Endodermal cell (in vitro differentiated cells): ENCODE data around the gene SDK2. TPM values are rescaled to one million over a fixed set of nuclear protein-coding genes. Genes with fewer than 3 reads are reported as not detected.

Experiments used
- DNase-seq: peaks from one replicate; pipeline ENCODE4 v3.0.0-alpha.2; 2017
- H3K27ac ChIP-seq: 2 replicates; pipeline ENCODE4 v1.5.1; 2013; ENCODE audit warnings: mild to moderate bottlenecking, low read depth, low read length, moderate library complexity
- H3K27me3 ChIP-seq: 2 replicates; pipeline ENCODE4 v1.6.1; 2013; ENCODE audit warnings: mild to moderate bottlenecking, low read length, moderate library complexity; ENCODE audit not compliant: insufficient read depth, control insufficient read depth, poor library complexity, severe bottlenecking
- H3K36me3 ChIP-seq: 2 replicates; pipeline ENCODE4 v1.7.0; 2013; ENCODE audit warnings: mild to moderate bottlenecking, low read length, moderate library complexity; ENCODE audit not compliant: control insufficient read depth, insufficient read depth
- H3K4me1 ChIP-seq: one replicate; pipeline ENCODE4 v1.7.0; 2013; ENCODE audit warnings: low read length; ENCODE audit not compliant: control insufficient read depth, insufficient read depth
- H3K4me3 ChIP-seq: 2 replicates; pipeline ENCODE4 v1.5.1; 2013; ENCODE audit warnings: mild to moderate bottlenecking, low read length, moderate library complexity
- H3K9ac ChIP-seq: 2 replicates; pipeline ENCODE4 v1.6.1; 2013; ENCODE audit warnings: mild to moderate bottlenecking, low read length, moderate library complexity; ENCODE audit not compliant: poor library complexity, severe bottlenecking; ENCODE audit errors: extremely low read depth
- H3K9me3 ChIP-seq: 2 replicates; pipeline ENCODE4 v1.6.1; 2013; ENCODE audit warnings: mild to moderate bottlenecking, low read length, moderate library complexity; ENCODE audit not compliant: control insufficient read depth
- H3K27ac Mint-ChIP-seq: 2 replicates; pipeline ENCODE4 v1.8.0; 2020; ENCODE audit warnings: mixed read lengths
- H3K27me3 Mint-ChIP-seq: 2 replicates; pipeline ENCODE4 v1.8.0; 2021; ENCODE audit warnings: mild to moderate bottlenecking, mixed read lengths; ENCODE audit not compliant: insufficient read depth
- H3K36me3 Mint-ChIP-seq: 2 replicates; pipeline ENCODE4 v1.8.0; 2020; ENCODE audit warnings: low read depth, mixed read lengths
- H3K4me1 Mint-ChIP-seq: 2 replicates; pipeline ENCODE4 v1.8.0; 2020; ENCODE audit warnings: mixed read lengths
- H3K4me3 Mint-ChIP-seq: 2 replicates; pipeline ENCODE4 v1.8.0; 2020; ENCODE audit warnings: mild to moderate bottlenecking, moderate library complexity, mixed read lengths
- H3K9me3 Mint-ChIP-seq: 2 replicates; pipeline ENCODE4 v1.8.0; 2020; ENCODE audit warnings: mild to moderate bottlenecking, mixed read lengths
- WGBS, 2 experiments: methylation state at CpG; one replicate each; pipeline versions ENCODE4 v1.1.5 to v1.1.7; 2013; ENCODE audit warnings: missing lambda C conversion rate in 2 of 2, mixed read lengths in 1 of 2; ENCODE audit not compliant: insufficient coverage in 1 of 2, insufficient read length in 1 of 2; 5-methylcytosine and 5-hydroxymethylcytosine counted together
- total RNA-seq, 2 donors: library from RNA; stranded (reverse); fragmentation: NEBNext Ultra II Directional in 1 of 2; extraction: Animal tissue kit (Norgen Biotek cat#: 25700) in 1 of 2; gene quantifications; 2 replicates in 1 of 2; 3 replicates in 1 of 2; pipeline ENCODE4 v1.2.1, GENCODE V29; 2021
- TF ChIP-seq, protein P1 (sequence below): fragments of 200-600 bp; sonication (generic); conservative IDR thresholded peaks from 2 replicates; pipeline ENCODE4 v1.5.0; 2021; ENCODE audit warnings: antibody characterized with exemption, mild to moderate bottlenecking

SDK2 gene
- total RNA-seq, 2 donors from 2014 or later, result 5.9 to 7.0 TPM

DNA sequence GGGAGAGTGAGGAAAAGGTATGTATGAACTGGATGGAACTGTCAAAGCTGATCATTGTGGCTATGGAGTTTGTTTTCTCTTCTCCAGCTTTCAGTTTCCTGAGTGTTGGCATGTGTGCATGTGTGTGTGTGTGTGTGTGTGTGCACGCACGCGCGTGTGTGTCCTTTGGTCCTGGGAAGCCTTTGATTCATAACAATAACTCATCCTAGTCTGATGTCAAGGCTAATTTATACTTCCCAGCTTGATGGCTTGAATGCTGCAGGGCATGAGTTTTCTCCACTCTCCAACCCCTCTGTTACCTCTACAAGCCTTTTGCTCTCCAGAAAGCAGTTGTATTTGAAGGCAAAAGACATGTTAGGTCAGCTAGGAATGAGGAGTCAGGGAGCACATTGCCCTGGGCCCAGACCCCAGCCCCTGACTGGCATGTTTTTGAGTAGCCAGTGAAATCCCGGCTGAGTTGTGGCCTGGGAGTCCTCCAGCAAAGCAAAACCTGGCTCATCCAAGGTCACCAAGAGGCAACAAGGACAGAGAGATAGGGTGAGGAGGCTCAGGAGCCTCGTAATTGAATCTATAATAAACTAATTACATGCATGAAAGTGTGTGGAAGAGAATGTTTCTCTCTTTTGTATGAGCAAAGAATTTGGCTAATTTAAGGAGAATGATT lies 323.5 kb downstream of the SDK2 start:
- peak overlapping the region; percentile 68 for H3K27ac ChIP-seq
- no peak for DNase-seq

DNA sequence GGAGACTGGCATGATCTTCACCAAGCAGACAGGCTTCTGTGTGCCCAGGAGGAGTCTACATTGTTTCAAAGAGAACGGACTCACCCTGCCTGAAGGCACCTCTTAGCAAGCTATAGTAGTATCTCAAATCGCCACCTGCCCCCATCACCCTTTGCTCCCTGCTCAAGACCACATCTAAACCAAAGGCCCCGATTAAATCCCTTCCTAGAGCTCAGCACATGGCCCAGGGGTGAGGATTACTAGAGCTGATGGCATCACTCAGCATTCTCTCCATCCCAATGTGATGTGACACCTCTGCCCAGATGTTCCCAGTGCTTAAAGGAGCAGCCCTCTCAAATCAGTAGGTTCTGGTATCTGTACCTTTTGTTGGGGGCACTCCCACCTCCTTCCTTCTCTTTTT lies 324.5 kb downstream of the SDK2 start:
- H3K9ac ChIP-seq, result no peak overlapping the region
- no peaks in the 10 kb centered on the region for H3K9me3 ChIP-seq
- H3K4me1 Mint-ChIP-seq, result peaks cover 47% of the 10 kb centered on the region
- 87 to 96% methylated on average over 3 of the region's 3 CpGs for WGBS, 2 experiments
- DNase-seq, result peak; percentile 38
- no peaks in the 10 kb centered on the region for H3K36me3 ChIP-seq
- H3K9me3 Mint-ChIP-seq, result no peaks in the 10 kb centered on the region
- no peak overlapping the region for H3K27ac ChIP-seq
- H3K4me3 Mint-ChIP-seq, result no peak overlapping the region
- H3K4me1 ChIP-seq, result peaks cover 20% of the 10 kb centered on the region
- no peak overlapping the region for H3K27ac Mint-ChIP-seq
- H3K4me3 ChIP-seq, result no peak overlapping the region
- H3K27me3 Mint-ChIP-seq, result peaks cover 2% of the 10 kb centered on the region
- H3K27me3 ChIP-seq, result no peaks in the 10 kb centered on the region
- TF ChIP-seq, protein P1, sequence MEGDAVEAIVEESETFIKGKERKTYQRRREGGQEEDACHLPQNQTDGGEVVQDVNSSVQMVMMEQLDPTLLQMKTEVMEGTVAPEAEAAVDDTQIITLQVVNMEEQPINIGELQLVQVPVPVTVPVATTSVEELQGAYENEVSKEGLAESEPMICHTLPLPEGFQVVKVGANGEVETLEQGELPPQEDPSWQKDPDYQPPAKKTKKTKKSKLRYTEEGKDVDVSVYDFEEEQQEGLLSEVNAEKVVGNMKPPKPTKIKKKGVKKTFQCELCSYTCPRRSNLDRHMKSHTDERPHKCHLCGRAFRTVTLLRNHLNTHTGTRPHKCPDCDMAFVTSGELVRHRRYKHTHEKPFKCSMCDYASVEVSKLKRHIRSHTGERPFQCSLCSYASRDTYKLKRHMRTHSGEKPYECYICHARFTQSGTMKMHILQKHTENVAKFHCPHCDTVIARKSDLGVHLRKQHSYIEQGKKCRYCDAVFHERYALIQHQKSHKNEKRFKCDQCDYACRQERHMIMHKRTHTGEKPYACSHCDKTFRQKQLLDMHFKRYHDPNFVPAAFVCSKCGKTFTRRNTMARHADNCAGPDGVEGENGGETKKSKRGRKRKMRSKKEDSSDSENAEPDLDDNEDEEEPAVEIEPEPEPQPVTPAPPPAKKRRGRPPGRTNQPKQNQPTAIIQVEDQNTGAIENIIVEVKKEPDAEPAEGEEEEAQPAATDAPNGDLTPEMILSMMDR, result no peak
- no peaks in the 10 kb centered on the region for H3K36me3 Mint-ChIP-seq

More for the DNA sequence above, 323.5 kb downstream of the SDK2 start:
- Mint-ChIP-seq H3K4me1 (peaks cover 52% of the 10 kb centered on the region), H3K36me3 (no peaks in the 10 kb centered on the region), H3K27ac (no peak overlapping the region), H3K4me3 (no peak overlapping the region), H3K27me3 (no peaks in the 10 kb centered on the region), H3K9me3 (no peaks in the 10 kb centered on the region)
- no peaks in the 10 kb centered on the region for H3K27me3 ChIP-seq
- TF ChIP-seq, protein P1, result no peak
- no peak overlapping the region for H3K4me3 ChIP-seq
- no peaks in the 10 kb centered on the region for H3K36me3 ChIP-seq
- no peak overlapping the region for H3K9ac ChIP-seq
- no peaks in the 10 kb centered on the region for H3K9me3 ChIP-seq
- WGBS, 2 experiments, result 90 to 95% methylated on average over 2 to 3 of the region's 6 CpGs
- H3K4me1 ChIP-seq, result peaks cover 20% of the 10 kb centered on the region

DNA sequence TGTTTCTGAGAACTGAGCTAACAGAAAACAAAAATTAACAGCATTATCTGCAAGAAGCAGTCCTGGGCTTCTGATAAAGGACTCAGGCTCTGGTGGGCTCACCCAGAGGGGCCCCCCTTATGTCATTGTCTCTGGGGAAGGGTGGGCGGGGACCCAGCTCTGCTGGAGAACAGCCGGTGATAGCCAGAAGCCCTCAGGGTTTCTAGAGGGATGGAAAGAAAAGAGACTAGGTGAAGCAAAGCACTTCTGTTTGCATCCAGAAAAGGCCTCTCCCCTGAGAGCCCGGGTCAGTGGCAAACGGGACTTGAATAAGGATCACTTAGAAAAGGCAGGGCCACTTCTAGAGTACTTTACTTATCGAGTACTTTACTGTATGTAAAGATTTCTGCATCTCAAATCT lies 325.4 kb downstream of the SDK2 start:
- Mint-ChIP-seq H3K27me3 (peaks cover 8% of the 10 kb centered on the region), H3K9me3 (no peaks in the 10 kb centered on the region), H3K4me3 (no peak overlapping the region), H3K27ac (no peak overlapping the region), H3K4me1 (peaks cover 40% of the 10 kb centered on the region), H3K36me3 (no peaks in the 10 kb centered on the region)
- H3K9me3 ChIP-seq, result no peaks in the 10 kb centered on the region
- no peaks in the 10 kb centered on the region for H3K36me3 ChIP-seq
- H3K4me3 ChIP-seq, result no peak overlapping the region
- 45 to 68% methylated on average over 3 to 5 of the region's 5 CpGs for WGBS, 2 experiments
- no peak overlapping the region for H3K27ac ChIP-seq
- peaks cover 16% of the 10 kb centered on the region for H3K4me1 ChIP-seq
- no peaks in the 10 kb centered on the region for H3K27me3 ChIP-seq
- no peak overlapping the region for H3K9ac ChIP-seq
- TF ChIP-seq, protein P1, result no peak
- peak; percentile 76 for DNase-seq
